Testis (tissue), 3 donors: ENCODE measurements around the gene SERPINA12. TPM values are rescaled to one million over a fixed set of nuclear protein-coding genes. Genes with fewer than 3 reads are reported as not detected.

ENCODE experiments used
- DNase-seq: peaks from one replicate; pipeline ENCODE4 v3.0.0-alpha.2; 2019
- H3K27ac ChIP-seq, 2 donors: fragments of 200-600 bp; sonication (generic); one replicate each; pipeline ENCODE4 v1.5.1; 2019
- H3K27me3 ChIP-seq: fragments of 200-600 bp; sonication (generic); one replicate; pipeline ENCODE4 v1.5.1; 2019
- H3K36me3 ChIP-seq: fragments of 200-600 bp; sonication (generic); one replicate; pipeline ENCODE4 v1.5.1; 2017; ENCODE audit warnings: low read depth; ENCODE audit errors: missing control alignments
- H3K4me1 ChIP-seq: fragments of 200-600 bp; sonication (generic); one replicate; pipeline ENCODE4 v1.5.1; 2019
- H3K4me3 ChIP-seq, 2 donors: fragments of 200-600 bp; sonication (generic); one replicate each; pipeline ENCODE4 v1.5.1; 2017 to 2019
- H3K9me3 ChIP-seq: fragments of 200-600 bp; sonication (generic); one replicate; pipeline ENCODE4 v1.5.1; 2017
- POLR2A ChIP-seq: fragments of 450-650 bp; IDR thresholded peaks from one replicate; pipeline ENCODE4 v1.6.1; 2017; ENCODE audit warnings: antibody characterized with exemption, mild to moderate bottlenecking, moderate library complexity
- WGBS, 2 donors: methylation state at CpG; one replicate each; pipeline ENCODE4 v1.1.5; 2018; 5-methylcytosine and 5-hydroxymethylcytosine counted together
- intact Hi-C: fragments of 100-400 bp; cut with DNase I; formaldehyde crosslinking; loops from one replicate; pipeline ENCODE4 v1.15.1; 2023; ENCODE audit warnings: low total_unique reads
- polyA plus RNA-seq: library from polyadenylated mRNA; stranded (reverse); fragments of 350-450 nt; fragmentation: Illumina TruSeq; extraction: RNeasy Lipid Tissue Mini Kit (QIAGEN cat#74804); gene quantifications from one replicate; pipeline ENCODE4 v1.2.3, GENCODE V29; 2014; ENCODE audit warnings: low read depth, low replicate concordance; ENCODE audit not compliant: insufficient read depth
- total RNA-seq, 2 donors: library from RNA; depleted of rRNA; stranded (reverse); fragments of >200 nt; gene quantifications; one replicate each; pipeline ENCODE4 v1.2.3, GENCODE V29; 2016
- TF ChIP-seq, protein P1 (sequence below), 3 experiments: fragments of 450-650 bp in 2 of 3; fragments of 200-600 bp in 1 of 3; sonication (generic) in 1 of 3; IDR thresholded peaks; one replicate each; pipeline ENCODE4 v1.5.1; 2016 to 2019; ENCODE audit warnings: antibody characterized with exemption in 3 of 3, mild to moderate bottlenecking in 2 of 3, moderate library complexity in 1 of 3

SERPINA12 gene
- total and polyA plus RNA-seq, 3 donors from 2014 or later, result 0.25 to 0.47 TPM; not detected in 1

DNA sequence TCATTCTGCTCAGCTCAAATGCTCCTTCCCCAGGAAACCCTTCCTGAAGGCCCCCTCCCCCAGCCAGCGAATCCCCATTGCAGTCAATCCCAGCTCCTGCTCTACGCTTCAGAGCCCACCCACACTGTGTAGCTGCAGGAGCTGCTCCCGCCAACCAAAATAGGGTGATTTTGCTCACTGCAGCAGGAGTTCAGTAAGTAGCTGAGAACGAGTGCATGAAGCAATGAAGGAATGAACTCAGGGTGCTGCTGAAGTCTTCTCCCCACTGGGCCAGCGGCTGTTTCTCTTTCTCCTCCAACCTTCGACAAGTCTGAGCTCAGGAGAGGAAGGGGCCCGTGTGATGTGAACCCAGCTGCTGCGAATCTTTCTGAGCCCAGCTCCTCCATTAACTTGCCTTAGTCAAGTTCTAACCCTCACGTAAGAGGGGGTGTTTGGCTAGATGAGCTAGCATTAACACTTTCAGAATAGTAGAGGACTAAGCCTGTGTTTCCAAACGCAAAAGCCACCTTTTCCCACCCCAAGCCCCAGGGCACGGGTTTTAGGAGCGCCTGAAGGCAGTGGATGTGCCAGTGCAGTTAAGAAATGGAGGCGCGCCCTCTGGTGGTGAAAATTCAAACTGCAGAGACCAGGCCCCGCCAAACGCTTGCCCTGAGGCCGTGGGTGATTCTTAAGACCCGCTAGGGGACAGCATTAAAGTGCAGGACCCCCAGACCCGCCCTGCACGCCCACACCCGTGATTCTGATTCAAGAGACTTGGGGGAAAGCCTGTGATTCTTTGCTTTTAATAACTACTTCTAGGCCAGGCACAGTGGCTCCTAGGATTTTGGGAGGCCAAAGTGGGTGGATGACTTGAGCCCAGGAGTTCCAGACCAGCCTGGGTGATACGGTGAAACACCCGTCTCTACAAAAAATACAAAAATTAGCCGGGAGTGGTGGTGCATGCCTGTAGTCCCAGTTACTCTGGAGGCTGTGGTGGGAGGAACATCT, 40.0 kb upstream of the SERPINA12 start:
- Histone ChIP-seq H3K27ac (no peak overlapping the region), H3K9me3 (no peaks in the 10 kb centered on the region), H3K27me3 (no peaks in the 10 kb centered on the region), H3K4me3 (no peak overlapping the region), H3K36me3 (no peaks in the 10 kb centered on the region), H3K4me1 (no peaks in the 10 kb centered on the region)
- 21 to 26% methylated on average over 16 to 24 of the region's 24 CpGs for WGBS, 2 donors
- intact Hi-C loops, result no loop called here
- TF ChIP-seq, protein P1, sequence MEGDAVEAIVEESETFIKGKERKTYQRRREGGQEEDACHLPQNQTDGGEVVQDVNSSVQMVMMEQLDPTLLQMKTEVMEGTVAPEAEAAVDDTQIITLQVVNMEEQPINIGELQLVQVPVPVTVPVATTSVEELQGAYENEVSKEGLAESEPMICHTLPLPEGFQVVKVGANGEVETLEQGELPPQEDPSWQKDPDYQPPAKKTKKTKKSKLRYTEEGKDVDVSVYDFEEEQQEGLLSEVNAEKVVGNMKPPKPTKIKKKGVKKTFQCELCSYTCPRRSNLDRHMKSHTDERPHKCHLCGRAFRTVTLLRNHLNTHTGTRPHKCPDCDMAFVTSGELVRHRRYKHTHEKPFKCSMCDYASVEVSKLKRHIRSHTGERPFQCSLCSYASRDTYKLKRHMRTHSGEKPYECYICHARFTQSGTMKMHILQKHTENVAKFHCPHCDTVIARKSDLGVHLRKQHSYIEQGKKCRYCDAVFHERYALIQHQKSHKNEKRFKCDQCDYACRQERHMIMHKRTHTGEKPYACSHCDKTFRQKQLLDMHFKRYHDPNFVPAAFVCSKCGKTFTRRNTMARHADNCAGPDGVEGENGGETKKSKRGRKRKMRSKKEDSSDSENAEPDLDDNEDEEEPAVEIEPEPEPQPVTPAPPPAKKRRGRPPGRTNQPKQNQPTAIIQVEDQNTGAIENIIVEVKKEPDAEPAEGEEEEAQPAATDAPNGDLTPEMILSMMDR (IDR thresholded peaks at IDR 0.05), result peak; percentile 80 to 98 (median 85)
- TF ChIP-seq POLR2A, result no peak
- peak; percentile 88 for DNase-seq

DNA sequence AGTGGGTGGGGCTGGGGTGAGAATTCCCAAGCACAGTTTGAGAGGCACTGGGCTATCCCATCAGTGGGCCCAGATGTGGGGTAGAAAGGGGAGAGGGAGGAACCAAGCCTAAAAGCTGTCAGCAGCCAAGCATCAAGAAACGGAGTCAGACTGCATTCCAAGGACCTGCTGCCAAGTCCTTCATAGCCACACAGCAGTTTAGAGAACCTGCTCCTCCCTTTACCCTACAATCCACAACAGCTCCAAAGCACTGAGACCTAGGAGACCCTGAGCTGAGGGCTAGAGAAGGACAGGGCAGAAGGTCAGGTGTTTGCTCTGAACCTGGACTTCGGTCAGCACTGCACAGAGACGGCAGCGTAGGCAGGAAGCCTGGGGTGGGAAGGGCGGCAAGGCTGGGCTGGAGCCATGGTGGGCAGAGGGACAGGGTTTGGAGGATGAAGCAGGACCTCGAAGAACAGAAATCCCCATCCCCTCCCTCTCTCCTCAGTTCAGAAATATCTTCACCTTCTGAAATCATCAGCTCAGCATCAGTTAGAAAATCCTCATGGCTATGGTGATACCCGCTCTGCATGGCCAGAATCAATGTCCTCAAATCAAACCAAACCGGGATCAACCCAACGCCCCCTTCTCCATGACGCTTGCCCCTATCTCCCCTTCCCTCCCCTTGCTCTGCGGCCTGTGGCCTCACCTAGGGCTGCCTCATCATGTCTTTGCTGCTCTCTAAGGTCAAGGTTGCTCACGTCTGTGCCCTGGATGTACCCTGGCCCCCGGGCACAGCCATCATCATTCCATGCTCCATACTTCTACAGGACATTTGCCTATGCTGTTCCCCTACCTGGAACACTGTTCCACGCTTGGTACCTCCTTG, 39.1 kb upstream of the SERPINA12 start:
- WGBS, 2 donors, result 83 to 84% methylated on average over 14 of the region's 14 CpGs
- H3K36me3 ChIP-seq, result no peaks in the 10 kb centered on the region
- intact Hi-C loops, result no loop called here
- no peaks in the 10 kb centered on the region for H3K27me3 ChIP-seq
- H3K27ac ChIP-seq, result no peak overlapping the region
- no peak overlapping the region for H3K4me3 ChIP-seq
- peaks cover 7% of the 10 kb centered on the region for H3K4me1 ChIP-seq
- TF ChIP-seq POLR2A, result no peak
- TF ChIP-seq, protein P1 (IDR thresholded peaks at IDR 0.05), result no peak
- DNase-seq, result no peak
- no peaks in the 10 kb centered on the region for H3K9me3 ChIP-seq

DNA sequence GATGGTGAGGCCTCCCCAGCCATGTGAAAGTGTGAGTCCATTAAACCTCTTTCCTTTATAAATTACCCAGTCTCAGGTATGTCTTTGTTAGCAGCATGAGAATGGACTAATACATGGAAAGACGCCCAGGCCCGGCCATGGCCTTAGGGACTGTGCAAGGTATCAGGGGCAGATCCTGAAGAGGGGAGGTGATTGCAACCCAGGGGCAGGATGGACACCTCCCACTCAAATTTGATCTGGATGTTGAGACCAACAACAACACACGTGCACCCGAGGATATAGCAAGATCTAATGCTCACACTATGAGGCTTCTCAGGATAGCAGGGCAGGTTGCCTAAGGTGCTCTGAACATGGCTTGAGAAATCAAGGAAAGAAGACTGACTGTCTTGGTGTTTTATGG, 38.5 kb upstream of the SERPINA12 start:
- WGBS, 2 donors, result 71 to 99% methylated on average over 4 of the region's 4 CpGs
- Histone ChIP-seq H3K27me3 (no peaks in the 10 kb centered on the region), H3K4me1 (peaks cover 7% of the 10 kb centered on the region), H3K9me3 (no peaks in the 10 kb centered on the region), H3K27ac (no peak overlapping the region), H3K36me3 (no peaks in the 10 kb centered on the region), H3K4me3 (no peak overlapping the region)
- intact Hi-C loops, result no loop called here
- TF ChIP-seq, protein P1 (IDR thresholded peaks at IDR 0.05), result no peak
- no peak for TF ChIP-seq POLR2A
- no peak for DNase-seq

DNA sequence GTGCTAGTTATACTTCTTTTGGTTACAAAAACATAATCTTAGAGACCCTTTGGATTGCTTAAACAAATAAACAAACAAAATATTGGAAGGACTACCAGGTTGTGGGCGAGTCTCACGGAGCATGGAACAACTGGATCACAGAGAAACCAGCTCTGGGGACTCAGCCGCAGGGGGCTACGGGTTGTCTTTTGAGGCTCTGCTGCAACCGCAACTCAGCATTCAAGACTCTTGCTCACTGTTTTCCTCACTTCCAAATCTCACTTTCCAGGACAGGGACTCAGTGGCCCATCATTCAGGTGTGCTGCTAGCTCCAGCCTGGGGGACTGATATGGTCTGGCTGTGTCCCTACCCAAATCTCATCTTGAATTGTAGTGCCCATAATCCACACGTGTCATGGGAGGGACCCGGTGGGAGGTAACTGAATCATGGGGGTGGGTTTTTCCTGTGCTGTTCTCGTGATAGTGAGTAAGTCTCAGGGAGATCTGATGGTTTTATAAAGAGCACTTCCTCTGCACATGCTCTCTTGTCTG, 37.9 kb upstream of the SERPINA12 start:
- intact Hi-C loops, result no loop called here
- no peaks in the 10 kb centered on the region for H3K36me3 ChIP-seq
- no peaks in the 10 kb centered on the region for H3K9me3 ChIP-seq
- peaks cover 7% of the 10 kb centered on the region for H3K4me1 ChIP-seq
- no peaks in the 10 kb centered on the region for H3K27me3 ChIP-seq
- WGBS, 2 donors, result 93% methylated on average over 8 of the region's 8 CpGs
- DNase-seq, result no peak
- H3K27ac ChIP-seq, result no peak overlapping the region
- TF ChIP-seq, protein P1 (IDR thresholded peaks at IDR 0.05), result no peak
- no peak for TF ChIP-seq POLR2A
- no peak overlapping the region for H3K4me3 ChIP-seq
